Measurements from ENCODE around the gene C1orf122. TPM values are rescaled to one million over a fixed set of nuclear protein-coding genes. Genes with fewer than 3 reads are reported as not detected.

The C1orf122 gene
- total RNA-seq, 2 experiments from 2014 or later, result 26.0 to 29.7 TPM

DNA sequence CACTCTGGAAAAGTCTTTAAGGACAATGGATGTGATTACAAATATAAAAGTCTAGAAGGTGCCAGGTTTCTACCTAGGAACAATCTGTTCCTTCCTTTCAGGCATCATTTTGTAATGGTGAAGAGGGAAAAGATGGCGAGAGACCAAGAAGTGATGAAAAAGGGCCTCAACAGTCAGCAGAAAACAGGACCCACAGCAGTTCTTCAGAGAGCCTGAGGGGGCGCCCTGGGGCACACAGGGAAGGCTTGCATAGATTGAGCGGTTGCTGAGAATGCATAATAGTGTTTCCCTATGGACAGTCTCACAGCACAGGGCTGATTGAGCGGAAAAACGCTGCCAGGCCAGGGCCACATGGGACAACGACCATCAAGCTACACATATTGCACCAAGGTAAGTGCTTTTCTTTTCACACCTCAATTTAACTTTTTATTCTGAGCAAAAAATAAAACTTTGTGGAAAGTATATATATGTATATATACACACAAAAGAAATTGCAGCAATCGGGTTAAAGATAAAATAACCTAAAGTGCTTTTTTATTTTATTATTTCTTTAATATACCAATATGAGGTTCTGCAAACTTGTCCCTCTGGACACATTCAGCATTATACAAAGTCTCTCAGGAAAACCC is 3.6 kb downstream of the C1orf122 start:
- peak; percentile 81 for DNase-seq (ENCODE audit: low spot score)
- POLR2A ChIA-PET, result interaction anchor here (0.5 kb wide), 1 partner anchor 61 kb away, joined by 3 read pairs; no protein-coding TSS in a partner anchor
- no peak overlapping the region for H3K4me3 ChIP-seq (ENCODE audit: low read depth, low read length, poor library complexity, severe bottlenecking)

DNA sequence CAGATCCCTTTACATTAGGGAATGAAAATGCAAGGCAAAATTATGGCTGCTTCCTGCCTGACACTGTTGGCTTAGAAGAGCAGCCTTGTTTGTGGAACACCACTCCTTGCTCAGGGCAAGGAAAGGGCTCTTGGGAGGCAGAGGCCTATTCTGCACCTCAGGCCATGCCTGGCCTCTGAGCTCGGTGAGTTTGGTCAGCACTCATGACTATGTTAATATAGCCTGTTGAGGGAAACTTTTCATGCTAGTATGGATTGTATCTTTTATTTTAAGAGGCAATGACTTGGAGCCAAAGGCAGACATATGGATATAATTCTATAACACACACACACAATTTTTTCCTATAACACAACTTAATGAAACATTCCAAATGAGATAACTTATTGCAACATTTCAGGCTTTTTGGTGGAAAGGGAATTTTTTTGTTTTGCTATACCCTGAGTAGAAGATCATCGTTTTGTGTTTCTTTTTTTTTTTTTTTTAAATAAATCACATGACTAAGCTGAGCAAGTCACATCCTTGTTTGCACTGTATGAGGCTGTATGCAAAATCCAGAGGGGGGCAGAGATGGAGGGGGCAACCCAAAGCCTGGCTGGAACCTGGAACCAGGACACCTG is 6.0 kb downstream of the C1orf122 start:
- Histone ChIP-seq H3K27ac (ENCODE audit: low read depth, low read length, poor library complexity, severe bottlenecking) (no peak overlapping the region), H3K79me2 (ENCODE audit: insufficient read depth, low read depth, low read length) (peaks cover 4% of the 10 kb centered on the region; the same call in 1 of the 2 replicates), H3K9me3 (ENCODE audit: low read length) (no peaks in the 10 kb centered on the region), H3K9me2 (ENCODE audit: insufficient read depth, low read length) (no peaks in the 10 kb centered on the region), H3K4me1 (ENCODE audit: insufficient read depth, low read length, poor library complexity, severe bottlenecking) (peaks cover 15% of the 10 kb centered on the region), H3K4me2 (ENCODE audit: low read length) (no peak overlapping the region), H3K4me3 (ENCODE audit: low read depth, low read length, poor library complexity, severe bottlenecking) (no peak overlapping the region), H3K36me3 (ENCODE audit: insufficient read depth, low read length) (peaks cover 49% of the 10 kb centered on the region; the same call in 1 of the 2 replicates), H2AFZ (ENCODE audit: low read length) (no peak overlapping the region), H4K20me1 (ENCODE audit: insufficient read depth, low read length) (no peaks in the 10 kb centered on the region)
- DNase-seq (ENCODE audit: low spot score), result no peak
- TF ChIP-seq EZH2phosphoT487 (IDR thresholded peaks at IDR 0.05; ENCODE audit: borderline replicate concordance, low read depth, low read length), result no peak
- TF ChIP-seq, protein P1, sequence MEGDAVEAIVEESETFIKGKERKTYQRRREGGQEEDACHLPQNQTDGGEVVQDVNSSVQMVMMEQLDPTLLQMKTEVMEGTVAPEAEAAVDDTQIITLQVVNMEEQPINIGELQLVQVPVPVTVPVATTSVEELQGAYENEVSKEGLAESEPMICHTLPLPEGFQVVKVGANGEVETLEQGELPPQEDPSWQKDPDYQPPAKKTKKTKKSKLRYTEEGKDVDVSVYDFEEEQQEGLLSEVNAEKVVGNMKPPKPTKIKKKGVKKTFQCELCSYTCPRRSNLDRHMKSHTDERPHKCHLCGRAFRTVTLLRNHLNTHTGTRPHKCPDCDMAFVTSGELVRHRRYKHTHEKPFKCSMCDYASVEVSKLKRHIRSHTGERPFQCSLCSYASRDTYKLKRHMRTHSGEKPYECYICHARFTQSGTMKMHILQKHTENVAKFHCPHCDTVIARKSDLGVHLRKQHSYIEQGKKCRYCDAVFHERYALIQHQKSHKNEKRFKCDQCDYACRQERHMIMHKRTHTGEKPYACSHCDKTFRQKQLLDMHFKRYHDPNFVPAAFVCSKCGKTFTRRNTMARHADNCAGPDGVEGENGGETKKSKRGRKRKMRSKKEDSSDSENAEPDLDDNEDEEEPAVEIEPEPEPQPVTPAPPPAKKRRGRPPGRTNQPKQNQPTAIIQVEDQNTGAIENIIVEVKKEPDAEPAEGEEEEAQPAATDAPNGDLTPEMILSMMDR (conservative IDR thresholded peaks at IDR 0.05; ENCODE audit: low read length), result no peak
- intact Hi-C loops (cut with micrococcal nuclease; ENCODE audit: unreplicated experiment), result no loop called here
- POLR2A ChIA-PET, result no interaction called here
- BruUV-seq (replicated peaks), result no TSS peak
- CTCF ChIA-PET (ENCODE audit: unreplicated experiment), result no interaction called here

More for the DNA sequence above, 3.6 kb downstream of the C1orf122 start:
- Histone ChIP-seq H3K36me3 (ENCODE audit: insufficient read depth, low read length) (peaks cover 47% of the 10 kb centered on the region), H3K9me3 (ENCODE audit: low read length) (no peaks in the 10 kb centered on the region), H3K79me2 (ENCODE audit: insufficient read depth, low read depth, low read length) (peaks cover 19% of the 10 kb centered on the region), H3K4me2 (ENCODE audit: low read length) (no peak overlapping the region), H2AFZ (ENCODE audit: low read length) (no peak overlapping the region), H4K20me1 (ENCODE audit: insufficient read depth, low read length) (peaks cover 10% of the 10 kb centered on the region), H3K4me1 (ENCODE audit: insufficient read depth, low read length, poor library complexity, severe bottlenecking) (peaks cover 26% of the 10 kb centered on the region), H3K27ac (ENCODE audit: low read depth, low read length, poor library complexity, severe bottlenecking) (no peak overlapping the region), H3K9me2 (ENCODE audit: insufficient read depth, low read length) (no peaks in the 10 kb centered on the region)
- intact Hi-C loops (cut with micrococcal nuclease; ENCODE audit: unreplicated experiment), result loop anchor here (2.0 kb wide), 1 partner anchor 48 kb away; the partner anchor contains the start of gene MTF1
- CTCF ChIA-PET (ENCODE audit: unreplicated experiment), result no interaction called here
- TF ChIP-seq EZH2phosphoT487 (IDR thresholded peaks at IDR 0.05; ENCODE audit: borderline replicate concordance, low read depth, low read length), result no peak
- TF ChIP-seq, protein P1 (conservative IDR thresholded peaks at IDR 0.05; ENCODE audit: low read length), result peak; percentile 97
- no TSS peak for BruUV-seq (replicated peaks)

DNA sequence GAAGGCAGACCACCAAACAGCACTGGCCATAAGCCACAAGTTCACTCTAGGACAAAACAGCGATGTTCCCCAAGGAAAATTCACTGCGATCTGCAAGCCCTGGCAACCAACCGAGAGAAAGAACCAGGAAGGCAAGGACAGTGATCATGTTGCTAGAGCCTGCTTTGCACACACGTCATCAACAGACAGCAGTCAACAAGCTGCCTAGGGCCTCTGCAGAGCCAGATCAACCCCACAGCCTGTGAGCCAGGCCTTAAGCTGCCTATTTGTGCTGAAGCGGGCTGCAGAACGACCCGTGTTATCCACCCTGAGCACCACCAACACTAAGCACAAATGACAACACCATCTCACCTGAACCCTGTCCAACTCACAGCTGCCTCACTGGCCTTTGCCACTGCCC is 6.7 kb downstream of the C1orf122 start:
- Histone ChIP-seq H3K4me3 (ENCODE audit: low read depth, low read length, poor library complexity, severe bottlenecking) (no peak overlapping the region), H3K4me1 (ENCODE audit: insufficient read depth, low read length, poor library complexity, severe bottlenecking) (peaks cover 9% of the 10 kb centered on the region), H2AFZ (ENCODE audit: low read length) (no peak overlapping the region), H3K36me3 (ENCODE audit: insufficient read depth, low read length) (peaks cover 54% of the 10 kb centered on the region), H3K9me2 (ENCODE audit: insufficient read depth, low read length) (no peaks in the 10 kb centered on the region), H3K4me2 (ENCODE audit: low read length) (no peak overlapping the region), H3K9me3 (ENCODE audit: low read length) (no peaks in the 10 kb centered on the region), H4K20me1 (ENCODE audit: insufficient read depth, low read length) (no peaks in the 10 kb centered on the region), H3K79me2 (ENCODE audit: insufficient read depth, low read depth, low read length) (peaks cover 4% of the 10 kb centered on the region; the same call in 1 of the 2 replicates), H3K27ac (ENCODE audit: low read depth, low read length, poor library complexity, severe bottlenecking) (no peak overlapping the region)
- intact Hi-C loops (cut with micrococcal nuclease; ENCODE audit: unreplicated experiment), result no loop called here
- no peak for DNase-seq (ENCODE audit: low spot score)
- CTCF ChIA-PET (ENCODE audit: unreplicated experiment), result no interaction called here
- BruUV-seq (replicated peaks), result no TSS peak
- POLR2A ChIA-PET, result no interaction called here
- no peak for TF ChIP-seq EZH2phosphoT487 (IDR thresholded peaks at IDR 0.05; ENCODE audit: borderline replicate concordance, low read depth, low read length)
- TF ChIP-seq, protein P1 (conservative IDR thresholded peaks at IDR 0.05; ENCODE audit: low read length), result no peak

Data from OCI-LY7 (cell line).